K562 (cell line): ENCODE measurements around the gene MYO1A. TPM values are rescaled to one million over a fixed set of nuclear protein-coding genes. Genes with fewer than 3 reads are reported as not detected.

Experiments used
- ARHGAP35 ChIP-seq: fragments of 450-650 bp; IDR thresholded peaks from 2 replicates; pipeline ENCODE4 v1.6.1; 2018; ENCODE audit not compliant: partially characterized antibody
- ARID2 ChIP-seq: fragments of 450-650 bp; IDR thresholded peaks from 2 replicates; pipeline ENCODE4 v1.6.1; 2017; ENCODE audit warnings: antibody characterized with exemption, mild to moderate bottlenecking
- CBFA2T2 ChIP-seq: fragments of 450-650 bp; conservative IDR thresholded peaks from 2 replicates; pipeline ENCODE4 v1.6.1; 2017; ENCODE audit warnings: mild to moderate bottlenecking
- CC2D1A ChIP-seq: fragments of 450-650 bp; IDR thresholded peaks from 2 replicates; pipeline ENCODE4 v1.6.1; 2017; ENCODE audit warnings: mild to moderate bottlenecking
- DACH1 ChIP-seq: fragments of 450-650 bp; IDR thresholded peaks from 2 replicates; pipeline ENCODE4 v1.6.1; 2018; ENCODE audit not compliant: partially characterized antibody
- KLF10 ChIP-seq: fragments of 250-450 bp; sonication (Bioruptor Pico); IDR thresholded peaks from 2 replicates; pipeline ENCODE4 v1.6.1; 2021; ENCODE audit warnings: matching md5 sums
- STAT5B ChIP-seq: fragments of 250-450 bp; sonication (Bioruptor Pico); IDR thresholded peaks from 2 replicates; pipeline ENCODE4 v1.8.0; 2021; ENCODE audit warnings: mild to moderate bottlenecking, inconsistent platforms
- SUPT5H ChIP-seq: fragments of 450-650 bp; IDR thresholded peaks from 2 replicates; pipeline ENCODE4 v1.6.1; 2016
- TAL1 ChIP-seq: fragments of 450-650 bp; IDR thresholded peaks from 2 replicates; pipeline ENCODE4 v1.6.1; 2016; ENCODE audit warnings: mild to moderate bottlenecking
- TCF7 ChIP-seq: sonication (generic); IDR thresholded peaks from 2 replicates; pipeline ENCODE4 v1.6.1; 2016; ENCODE audit warnings: antibody characterized with exemption, borderline replicate concordance
- ZBTB43 ChIP-seq: sonication (generic); formaldehyde crosslinking; IDR thresholded peaks from 2 replicates; pipeline ENCODE4 v1.8.0; 2023; ENCODE audit warnings: mild to moderate bottlenecking, missing genetic modification reagents
- ZBTB7A ChIP-seq: IDR thresholded peaks from 2 replicates; pipeline ENCODE4 v1.6.1; 2011; ENCODE audit warnings: low read depth, mild to moderate bottlenecking, low read length, moderate library complexity, borderline replicate concordance; ENCODE audit not compliant: control insufficient read depth
- ZBTB8A ChIP-seq: fragments of 450-650 bp; IDR thresholded peaks from 2 replicates; pipeline ENCODE4 v1.6.1; 2018; ENCODE audit warnings: mild to moderate bottlenecking, moderate library complexity; ENCODE audit not compliant: partially characterized antibody
- ZNF384 ChIP-seq: IDR thresholded peaks from 2 replicates; pipeline ENCODE4 v1.6.1; 2012; ENCODE audit warnings: low read depth, low read length, improper control_type of control experiment
- ZNF561 ChIP-seq: fragments of 450-650 bp; formaldehyde crosslinking; conservative IDR thresholded peaks from 2 replicates; pipeline ENCODE4 v1.4.0; 2020; ENCODE audit warnings: mild to moderate bottlenecking, moderate library complexity
- ZNF592 ChIP-seq: fragments of 450-650 bp; IDR thresholded peaks from 2 replicates; pipeline ENCODE4 v1.6.1; 2017; ENCODE audit warnings: antibody characterized with exemption, mild to moderate bottlenecking
- polyA plus RNA-seq, 8 experiments: library from polyadenylated mRNA; depleted of rRNA in 4 of 8; stranded (reverse) in 5 of 8; unstranded in 3 of 8; fragments of >200 nt; fragmentation: Nextera tagmentation in 2 of 8; fragmentation: Illumina TruSeq in 1 of 8; extraction: Ambion mirVana in 2 of 8; extraction: Trizol in 1 of 8; gene quantifications; 2 replicates each; pipeline versions ENCODE4 v1.2.1 to v1.2.3, GENCODE V29; 2011 to 2014; ENCODE audit warnings: inconsistent platforms in 1 of 8, missing spikeins in 1 of 8
- total RNA-seq, 7 experiments: library from RNA; depleted of rRNA in 6 of 7; stranded (reverse); fragments of >200 nt in 6 of 7; fragmentation: Illumina TruSeq in 2 of 7; extraction: Trizol in 2 of 7; gene quantifications; 2 replicates each; pipeline versions ENCODE4 v1.2.1 to v1.2.3, GENCODE V29; 2011 to 2021; ENCODE audit warnings: low replicate concordance in 1 of 7

Gene MYO1A
- total and polyA plus RNA-seq, 9 of the 15 experiments (the other 6 are each of a cell fraction or from before 2014, with no cell fraction given): 0.03 to 0.29 (median 0.14) TPM; not detected in 2

DNA sequence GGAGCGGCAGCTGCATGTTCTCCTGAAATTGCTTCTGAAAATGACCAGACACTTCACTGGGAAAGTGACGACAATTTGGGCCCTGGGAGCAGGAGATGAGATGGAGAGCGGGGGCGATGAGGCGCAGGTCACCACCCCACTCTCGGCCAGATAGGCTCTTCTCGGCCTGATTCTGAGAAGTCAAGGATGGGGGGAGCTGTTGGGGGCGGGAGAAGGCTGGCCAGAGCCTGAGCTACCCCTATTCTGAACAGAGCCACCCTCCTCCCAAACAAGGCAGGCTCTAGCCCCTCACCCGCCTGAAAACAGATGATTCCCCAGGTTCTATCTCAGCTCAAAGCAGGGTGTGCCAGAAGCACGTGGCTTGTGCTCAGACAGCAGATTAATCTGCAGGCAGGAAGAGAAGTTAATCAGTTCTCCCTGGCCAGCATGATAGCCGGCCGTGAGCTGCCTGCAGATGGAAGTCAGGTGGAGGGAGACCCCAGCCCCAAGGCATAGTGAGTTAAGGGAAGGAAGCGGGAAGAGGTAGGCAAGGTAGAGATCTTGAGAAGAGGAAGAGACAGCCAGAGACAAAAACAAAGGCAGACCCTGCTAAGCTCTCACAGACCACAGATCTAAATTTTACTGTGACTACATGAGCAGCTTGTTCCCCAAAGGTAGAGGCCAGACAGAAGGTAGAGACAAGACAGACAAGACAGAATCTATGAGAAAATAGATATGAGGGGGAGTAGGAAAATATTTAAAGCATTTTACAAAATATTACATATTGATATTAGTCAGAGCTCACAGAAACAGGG, 22.7 kb downstream of the MYO1A start (continued):
- no peak for TF ChIP-seq ZBTB43 (CRISPR knock-in tag)
- no peak for TF ChIP-seq ZNF384
- peak; percentile 18; the same call in 1 of the 2 replicates for TF ChIP-seq ZBTB7A
- no peak for TF ChIP-seq CC2D1A
- TF ChIP-seq TCF7: no peak
- peak; percentile 56; the same call in 1 of the 2 replicates for TF ChIP-seq ZNF592
- no peak for TF ChIP-seq STAT5B (CRISPR knock-in tag)
- no peak for TF ChIP-seq ARHGAP35
- no peak for TF ChIP-seq DACH1
- TF ChIP-seq ZNF561 (CRISPR knock-in tag): no peak
- peak; percentile 39; the same call in 1 of the 2 replicates for TF ChIP-seq TAL1
- no peak for TF ChIP-seq ARID2
- TF ChIP-seq KLF10: no peak
- TF ChIP-seq ZBTB8A: no peak
- TF ChIP-seq CBFA2T2: peak; percentile 71
- no peak for TF ChIP-seq SUPT5H
